Measurements from ENCODE around the gene APOBEC2. TPM values are rescaled to one million over a fixed set of nuclear protein-coding genes. Genes with fewer than 3 reads are reported as not detected.

Gene APOBEC2
- not detected in 2 replicates for total RNA-seq

DNA sequence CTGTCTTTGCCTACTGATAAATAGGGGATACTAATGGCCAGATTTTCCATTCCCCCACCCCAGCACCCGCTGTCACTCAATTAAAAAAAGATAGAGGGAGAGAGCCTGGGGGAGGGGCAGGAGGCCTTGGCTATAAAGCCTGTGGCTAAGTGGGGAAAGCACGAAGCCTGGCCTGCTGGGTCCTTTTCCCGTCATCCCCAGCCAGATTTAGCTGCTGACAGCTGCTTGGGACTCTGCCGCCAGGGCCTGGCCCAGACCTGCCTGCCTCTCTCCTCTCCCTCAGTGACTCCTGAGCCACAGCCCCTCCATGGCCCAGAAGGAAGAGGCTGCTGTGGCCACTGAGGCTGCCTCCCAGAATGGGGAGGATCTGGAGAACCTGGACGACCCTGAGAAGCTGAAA is at the start of gene APOBEC2:
Gene APOBEC2 (plus strand): TSS at position 162 of the 400 bp plus-strand sequence. CDS start 146 bp downstream, at position 308.

DNA sequence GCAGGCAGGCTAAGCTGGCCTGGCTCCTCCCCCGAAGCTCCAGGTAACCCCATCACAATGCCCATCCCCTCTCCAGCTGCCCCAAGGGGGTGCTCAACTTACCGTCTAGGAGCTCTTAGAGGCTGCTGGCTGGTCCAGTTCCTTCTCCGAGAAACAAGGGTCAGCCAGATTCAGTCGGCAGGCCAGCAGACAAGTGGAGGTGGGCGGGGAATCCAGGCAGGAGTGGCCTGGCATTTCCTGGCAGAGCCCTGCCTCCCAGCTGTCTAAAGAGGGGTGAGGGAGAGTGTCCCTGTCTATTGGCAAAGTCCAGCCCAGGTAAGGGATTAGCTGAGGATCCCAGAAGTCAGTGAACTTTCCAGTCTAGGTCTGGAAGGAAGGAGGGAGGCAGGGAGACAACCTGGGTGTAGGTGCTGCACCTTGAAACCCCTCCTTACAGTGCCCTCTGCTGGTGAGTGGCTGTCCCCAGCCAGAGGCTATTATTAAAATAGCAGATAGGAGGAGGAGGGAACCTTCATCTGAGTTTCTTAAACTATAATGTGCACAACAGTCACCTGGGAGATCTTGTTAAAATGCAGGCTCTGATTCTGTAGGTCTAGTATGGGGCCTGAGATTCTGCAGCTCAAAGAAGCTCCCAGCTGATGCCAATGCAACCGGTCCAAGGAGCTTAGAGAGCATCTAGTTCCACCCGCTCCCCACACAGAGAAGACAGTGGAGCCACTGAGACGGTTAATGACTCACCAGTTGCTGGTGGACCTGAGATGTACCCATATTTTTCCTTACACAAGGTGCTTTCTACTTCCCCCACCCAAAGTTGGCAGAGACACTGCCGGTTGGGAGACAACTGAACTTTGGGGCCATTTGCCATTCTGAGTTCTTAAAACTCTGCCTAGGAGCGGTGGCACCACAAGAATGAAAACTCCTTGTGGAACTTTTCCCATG is 13.7 kb upstream of the APOBEC2 start, which contains the start of gene UNC5CL:
Gene UNC5CL (minus strand): TSS at position 162 of the 939 bp plus-strand sequence. CDS start 4,147 bp downstream, outside the sequence.

DNA sequence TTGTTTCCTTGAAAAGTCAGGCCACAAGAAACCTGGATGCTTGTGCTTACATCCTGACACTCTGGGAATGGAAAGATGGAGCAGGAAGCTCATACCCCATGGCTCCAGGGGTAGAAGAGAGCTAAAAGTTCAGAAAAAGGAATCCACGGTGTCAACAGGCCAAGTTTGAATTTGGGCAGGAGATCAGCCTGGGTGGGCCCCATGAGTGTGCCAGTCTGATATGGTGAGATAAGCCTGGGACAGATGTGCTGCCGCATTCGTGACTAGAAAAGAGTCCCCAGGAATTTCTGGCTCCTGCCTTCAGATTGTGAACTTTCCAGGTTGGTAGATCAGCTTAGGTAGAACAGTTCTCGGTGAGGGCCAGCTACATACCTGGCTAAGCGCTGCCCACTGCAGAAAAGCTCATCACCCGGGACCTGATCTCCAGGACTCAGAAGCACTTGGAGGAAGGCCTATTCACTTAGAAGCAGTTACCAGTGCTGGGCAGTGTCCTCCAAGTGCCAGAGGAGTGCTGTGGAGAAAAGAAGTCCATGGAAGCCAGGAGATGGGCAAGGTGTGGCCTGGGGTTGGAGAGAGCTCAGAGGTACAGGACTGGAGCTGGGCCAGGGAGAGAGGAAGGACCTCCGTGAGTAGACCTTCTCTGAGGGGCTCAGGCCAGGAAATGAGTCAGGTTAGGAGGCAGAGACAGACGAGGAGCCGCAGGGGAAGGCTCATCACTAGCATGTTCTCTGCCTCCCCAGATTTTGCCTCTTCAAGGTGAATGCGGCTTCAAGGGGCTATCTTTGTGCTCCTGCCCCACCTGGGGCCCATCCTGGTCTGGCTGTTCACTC is 10.6 kb upstream of the APOBEC2 start, which contains the start of gene TSPO2:
Gene TSPO2 (plus strand): TSS at position 242 of the 830 bp plus-strand sequence. CDS start 519 bp downstream, at position 761.

DNA sequence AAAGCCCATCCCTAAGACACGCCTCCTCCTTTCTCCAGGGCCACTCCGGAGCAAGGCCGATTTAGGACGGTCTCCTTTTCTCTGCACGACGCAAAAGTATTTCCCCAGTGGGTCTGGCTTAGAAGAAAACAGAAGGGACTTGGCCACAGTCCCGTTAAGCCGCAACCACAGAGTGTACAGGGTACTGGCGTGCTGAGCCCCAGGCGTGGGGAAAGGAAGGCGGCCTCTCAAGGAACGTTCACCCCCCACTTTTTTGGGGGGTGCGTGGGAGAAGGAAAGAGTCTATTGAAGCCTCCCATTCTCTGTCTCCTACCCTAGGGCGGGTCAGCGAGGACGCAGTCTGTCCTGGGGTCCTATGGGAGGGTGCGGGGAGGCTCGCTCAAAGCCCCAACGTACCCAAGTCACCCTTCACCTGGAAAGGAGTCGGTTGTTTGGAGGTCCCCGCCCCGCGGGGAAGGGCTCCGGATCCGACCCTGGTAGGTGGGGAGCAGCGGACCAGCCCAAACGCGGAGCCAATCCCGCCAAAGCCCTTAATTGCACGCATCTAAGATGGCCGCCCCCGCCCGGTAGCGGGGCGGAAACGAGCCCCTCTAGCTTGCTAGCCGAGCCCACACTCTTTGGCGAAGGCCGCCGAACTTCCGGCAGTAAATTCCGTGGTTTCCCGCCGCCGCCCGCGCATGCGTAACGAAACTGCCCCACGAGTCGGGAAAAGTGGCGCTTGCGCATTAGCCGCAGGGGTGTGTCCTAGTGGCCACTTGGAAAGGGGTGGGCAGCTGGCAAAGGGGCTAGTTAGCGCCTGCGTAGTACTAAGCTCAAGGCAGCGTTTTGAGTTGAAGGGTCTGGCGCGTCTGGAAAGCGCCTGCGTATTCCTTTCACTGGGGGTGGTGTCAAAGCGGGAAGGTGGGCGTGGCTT is 19.2 kb downstream of the APOBEC2 start, which contains the start of gene OARD1:
Gene OARD1 (minus strand): TSS at position 434 of the 913 bp plus-strand sequence. CDS start 722 bp downstream, outside the sequence.

DNA sequence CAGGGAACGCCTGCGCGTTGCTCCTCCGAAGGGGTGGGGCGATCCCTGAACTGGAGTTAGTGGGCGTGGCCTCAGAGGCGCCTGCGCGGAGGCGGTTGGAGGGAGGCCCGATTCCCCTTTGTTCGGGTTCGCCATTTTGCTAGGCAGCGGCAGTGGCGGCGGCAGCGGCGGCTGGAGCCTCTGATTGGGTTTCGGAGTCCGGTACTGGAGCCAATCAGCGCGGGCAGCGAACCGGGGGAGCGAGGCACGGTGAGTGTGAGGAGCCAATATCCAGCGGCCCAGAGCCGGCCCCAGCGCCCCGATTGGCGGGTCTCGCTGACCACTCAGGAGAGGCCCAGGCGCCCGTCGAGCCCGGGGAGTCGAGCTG is 19.8 kb downstream of the APOBEC2 start, which contains the start of gene NFYA:
Gene NFYA (plus strand): TSS at position 139 of the 367 bp plus-strand sequence. CDS start 6,116 bp downstream, outside the sequence.

Other genes with a start within 250 kb of the APOBEC2 start
- gene UNC5CL, start 14.0 kb upstream of the APOBEC2 start, total RNA-seq, result 0.22 and 0.39 TPM in 2 replicates
- not detected in 2 replicates for gene TSPO2, start 10.7 kb upstream of the APOBEC2 start, total RNA-seq
- 8.2 and 24.3 TPM in 2 replicates for gene OARD1, start 19.2 kb downstream of the APOBEC2 start, total RNA-seq
- gene NFYA, start 19.8 kb downstream of the APOBEC2 start, total RNA-seq, result 14.2 and 23.6 TPM in 2 replicates
- not detected in 2 replicates for gene TREML1, start 101.1 kb downstream of the APOBEC2 start, total RNA-seq
- gene TREM2, start 109.9 kb downstream of the APOBEC2 start, total RNA-seq, result not detected in 2 replicates
- gene TREML2, start 147.9 kb downstream of the APOBEC2 start, total RNA-seq, result not detected in 2 replicates
- not detected in 2 replicates for gene TREML4, start 175.1 kb downstream of the APOBEC2 start, total RNA-seq
- gene TREM1, start 233.5 kb downstream of the APOBEC2 start, total RNA-seq, result not detected in 2 replicates

All from placental epithelial cell (primary cell).